GM21447 (cell line): ENCODE measurements around the gene JADE1.

Experiments used
- ATAC-seq: cut with Tn5 transposase; IDR thresholded peaks from one replicate; pipeline ENCODE4 v1.9.1; 2021; ENCODE audit not compliant: unreplicated experiment

Gene JADE1

GRCh38 chr4:128840711-128841318 is 31.3 kb downstream of the JADE1 start:
- no peak for ATAC-seq

- no peak for ATAC-seq
Measured at GRCh38 chr4:128841402-128841801, 31.9 kb downstream of the JADE1 start.

- ATAC-seq: no peak
Measured at GRCh38 chr4:128844931-128845330, 35.4 kb downstream of the JADE1 start.

- ATAC-seq: no peak
Measured at GRCh38 chr4:128846063-128846462, 36.6 kb downstream of the JADE1 start.

GRCh38 chr4:128847082-128847724 is 37.7 kb downstream of the JADE1 start:
- ATAC-seq: no peak

GRCh38 chr4:128848461-128848860 is 39.0 kb downstream of the JADE1 start:
- ATAC-seq: no peak

- no peak for ATAC-seq
Measured at GRCh38 chr4:128850252-128850651, 40.8 kb downstream of the JADE1 start.

GRCh38 chr4:128853741-128854140 is 44.2 kb downstream of the JADE1 start:
- no peak for ATAC-seq

GRCh38 chr4:128854433-128854832 is 44.9 kb downstream of the JADE1 start:
- peak; percentile 89 for ATAC-seq

GRCh38 chr4:128855621-128856020 is 46.1 kb downstream of the JADE1 start:
- ATAC-seq: no peak

GRCh38 chr4:128856246-128856645 is 46.7 kb downstream of the JADE1 start:
- no peak for ATAC-seq

- ATAC-seq: no peak
Measured at GRCh38 chr4:128858879-128859671, 49.6 kb downstream of the JADE1 start.

GRCh38 chr4:128859887-128860677 is 50.6 kb downstream of the JADE1 start:
- ATAC-seq: no peak

- ATAC-seq: peak; percentile 25
Measured at GRCh38 chr4:128861856-128862518, 52.5 kb downstream of the JADE1 start.

- ATAC-seq: peak; percentile 63
Measured at GRCh38 chr4:128862608-128863311, 53.3 kb downstream of the JADE1 start.

GRCh38 chr4:128863312-128864075 is 54.0 kb downstream of the JADE1 start:
- peak; percentile 30 for ATAC-seq

GRCh38 chr4:128865132-128865531 is 55.6 kb downstream of the JADE1 start:
- ATAC-seq: no peak

GRCh38 chr4:128866269-128866668 is 56.8 kb downstream of the JADE1 start:
- ATAC-seq: no peak

GRCh38 chr4:128866691-128867090 is 57.2 kb downstream of the JADE1 start:
- ATAC-seq: no peak
